Sigmoid colon (tissue), 7 donors: ENCODE measurements around the gene GSS. TPM values are rescaled to one million over a fixed set of nuclear protein-coding genes. Genes with fewer than 3 reads are reported as not detected.

Source experiments
- DNase-seq: peaks from one replicate; pipeline ENCODE4 v3.0.0-alpha.2; 2019
- H3K27ac ChIP-seq, 4 donors: fragments of 200-600 bp; sonication (generic); one replicate each; pipeline ENCODE4 v1.5.1; 2016 to 2019; ENCODE audit warnings: mild to moderate bottlenecking in 1 of 4
- H3K27me3 ChIP-seq, 3 donors: fragments of 200-600 bp; sonication (generic); one replicate each; pipeline ENCODE4 v1.5.1; 2019; ENCODE audit warnings: mild to moderate bottlenecking in 1 of 3
- H3K36me3 ChIP-seq, 4 donors: fragments of 200-600 bp; sonication (generic); one replicate each; pipeline ENCODE4 v1.5.1; 2016 to 2019
- H3K4me1 ChIP-seq, 4 donors: fragments of 200-600 bp; sonication (generic); one replicate each; pipeline ENCODE4 v1.5.1; 2017 to 2019
- H3K4me3 ChIP-seq, 4 donors: fragments of 200-600 bp; sonication (generic); one replicate each; pipeline ENCODE4 v1.5.1; 2017 to 2019; ENCODE audit warnings: mild to moderate bottlenecking in 2 of 4, moderate library complexity in 1 of 4
- H3K9me3 ChIP-seq, 4 donors: fragments of 200-600 bp in 3 of 4; sonication (generic) in 3 of 4; one replicate each; pipeline versions ENCODE4 v1.5.1 to v1.6.1; 2013 to 2019
- EP300 ChIP-seq, 4 donors: sonication (generic); formaldehyde crosslinking; IDR thresholded peaks; one replicate each; pipeline ENCODE4 v1.6.1; 2017; ENCODE audit warnings: antibody characterized with exemption in 4 of 4
- POLR2A ChIP-seq, 2 donors: fragments of 450-650 bp; IDR thresholded peaks; one replicate each; pipeline ENCODE4 v1.6.1; 2016; ENCODE audit warnings: antibody characterized with exemption in 2 of 2, mild to moderate bottlenecking in 2 of 2, moderate library complexity in 2 of 2
- POLR2AphosphoS5 ChIP-seq, 4 donors: sonication (generic); formaldehyde crosslinking; IDR thresholded peaks; one replicate each; pipeline ENCODE4 v1.6.1; 2017; ENCODE audit warnings: antibody characterized with exemption in 4 of 4
- WGBS, 2 donors: extraction: QIAGEN DNeasy Blood & Tissue Kit; methylation state at CpG; one replicate each; pipeline ENCODE4 v1.1.7; 2013; 5-methylcytosine and 5-hydroxymethylcytosine counted together
- intact Hi-C: fragments of 100-400 bp; cut with DNase I; formaldehyde crosslinking; loops from one replicate; pipeline ENCODE4 v1.15.1; 2023
- polyA plus RNA-seq, 3 donors: library from polyadenylated mRNA; stranded (reverse); fragments of 200-250 nt; gene quantifications; one replicate each; pipeline ENCODE4 v1.2.3, GENCODE V29; 2013
- total RNA-seq, 4 donors: library from RNA; depleted of rRNA; stranded (reverse); fragments of >200 nt; gene quantifications; one replicate each; pipeline ENCODE4 v1.1.0, GENCODE V29; 2016
- TF ChIP-seq, protein P1 (sequence below), 4 experiments: fragments of 450-650 bp in 3 of 4; fragments of 200-600 bp in 1 of 4; IDR thresholded peaks; one replicate each; pipeline ENCODE4 v1.5.1; 2016 to 2019; ENCODE audit warnings: antibody characterized with exemption in 4 of 4, mild to moderate bottlenecking in 3 of 4, moderate library complexity in 2 of 4
- donor health status: healthy with polysubstance abuse.
- donor health status: Bipolar disorder and iron deficiency.
- donor health status: healthy.

GSS gene
- total and polyA plus RNA-seq, 7 donors, result 22.9 to 80.7 (median 30.5) TPM

GRCh38 chr20:34888468-34888867 lies 67.1 kb downstream of the GSS start:
- Histone ChIP-seq H3K27me3 (no peaks in the 10 kb centered on the region), H3K36me3 (peaks cover 7 to 30% (median 9%) of the 10 kb centered on the region in 4 donors), H3K4me1 (no peaks in the 10 kb centered on the region), H3K4me3 (no peak overlapping the region), H3K27ac (no peak overlapping the region), H3K9me3 (no peaks in the 10 kb centered on the region)
- DNase-seq, result no peak
- WGBS, 2 donors, result 74 to 86% methylated on average over 1 of the region's 1 CpG
- TF ChIP-seq, protein P1, sequence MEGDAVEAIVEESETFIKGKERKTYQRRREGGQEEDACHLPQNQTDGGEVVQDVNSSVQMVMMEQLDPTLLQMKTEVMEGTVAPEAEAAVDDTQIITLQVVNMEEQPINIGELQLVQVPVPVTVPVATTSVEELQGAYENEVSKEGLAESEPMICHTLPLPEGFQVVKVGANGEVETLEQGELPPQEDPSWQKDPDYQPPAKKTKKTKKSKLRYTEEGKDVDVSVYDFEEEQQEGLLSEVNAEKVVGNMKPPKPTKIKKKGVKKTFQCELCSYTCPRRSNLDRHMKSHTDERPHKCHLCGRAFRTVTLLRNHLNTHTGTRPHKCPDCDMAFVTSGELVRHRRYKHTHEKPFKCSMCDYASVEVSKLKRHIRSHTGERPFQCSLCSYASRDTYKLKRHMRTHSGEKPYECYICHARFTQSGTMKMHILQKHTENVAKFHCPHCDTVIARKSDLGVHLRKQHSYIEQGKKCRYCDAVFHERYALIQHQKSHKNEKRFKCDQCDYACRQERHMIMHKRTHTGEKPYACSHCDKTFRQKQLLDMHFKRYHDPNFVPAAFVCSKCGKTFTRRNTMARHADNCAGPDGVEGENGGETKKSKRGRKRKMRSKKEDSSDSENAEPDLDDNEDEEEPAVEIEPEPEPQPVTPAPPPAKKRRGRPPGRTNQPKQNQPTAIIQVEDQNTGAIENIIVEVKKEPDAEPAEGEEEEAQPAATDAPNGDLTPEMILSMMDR (IDR thresholded peaks at IDR 0.05), result no peak
- TF ChIP-seq EP300 (IDR thresholded peaks at IDR 0.05) (no peak), POLR2AphosphoS5 (IDR thresholded peaks at IDR 0.05) (no peak), POLR2A (IDR thresholded peaks at IDR 0.05) (no peak)
- intact Hi-C loops, result no loop called here

- intact Hi-C loops, result no loop called here
- H3K36me3 ChIP-seq, result peaks cover 11 to 38% (median 14%) of the 10 kb centered on the region in 4 donors
- no peak for DNase-seq
- TF ChIP-seq EP300 (IDR thresholded peaks at IDR 0.05), result no peak
- TF ChIP-seq POLR2AphosphoS5 (IDR thresholded peaks at IDR 0.05), result no peak
- TF ChIP-seq, protein P1 (IDR thresholded peaks at IDR 0.05), result no peak
- no peak for TF ChIP-seq POLR2A (IDR thresholded peaks at IDR 0.05)
- H3K27me3 ChIP-seq, result no peaks in the 10 kb centered on the region
- H3K9me3 ChIP-seq, result no peaks in the 10 kb centered on the region
- no peak overlapping the region for H3K4me3 ChIP-seq
- no peak overlapping the region for H3K27ac ChIP-seq
- H3K4me1 ChIP-seq, result no peaks in the 10 kb centered on the region
- 52 to 74% methylated on average over 3 of the region's 3 CpGs for WGBS, 2 donors
These were observed 68.6 kb downstream of the GSS start for GRCh38 chr20:34887023-34887422.

DNA sequence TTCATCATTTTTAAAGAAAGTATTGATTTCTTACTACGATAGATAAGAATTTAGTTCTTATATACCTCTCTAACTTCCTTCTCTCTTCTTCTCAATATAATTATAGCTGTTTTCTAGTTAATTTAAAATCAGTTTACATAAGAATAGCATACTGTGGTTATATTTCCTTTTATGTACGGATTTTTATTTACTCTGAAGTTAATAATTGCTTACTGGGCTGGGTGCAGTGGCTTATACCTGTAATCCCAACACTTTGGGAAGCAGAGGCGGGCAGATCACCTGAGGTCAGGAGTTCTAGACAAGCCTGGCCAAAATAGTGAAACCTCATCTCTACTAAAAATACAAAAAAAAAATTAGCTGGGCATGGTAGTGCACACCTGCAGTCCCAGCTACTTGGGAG lies 69.5 kb downstream of the GSS start:
- WGBS, 2 donors, result 22 to 71% methylated on average over 3 of the region's 3 CpGs
- TF ChIP-seq POLR2A (IDR thresholded peaks at IDR 0.05) (no peak), EP300 (IDR thresholded peaks at IDR 0.05) (no peak), POLR2AphosphoS5 (IDR thresholded peaks at IDR 0.05) (no peak)
- TF ChIP-seq, protein P1 (IDR thresholded peaks at IDR 0.05), result no peak
- peaks cover 11 to 38% (median 14%) of the 10 kb centered on the region in 4 donors for H3K36me3 ChIP-seq
- DNase-seq, result no peak
- H3K9me3 ChIP-seq, result no peaks in the 10 kb centered on the region
- intact Hi-C loops, result no loop called here
- H3K27me3 ChIP-seq, result no peaks in the 10 kb centered on the region
- no peak overlapping the region for H3K4me3 ChIP-seq
- no peaks in the 10 kb centered on the region for H3K4me1 ChIP-seq
- no peak overlapping the region for H3K27ac ChIP-seq

DNA sequence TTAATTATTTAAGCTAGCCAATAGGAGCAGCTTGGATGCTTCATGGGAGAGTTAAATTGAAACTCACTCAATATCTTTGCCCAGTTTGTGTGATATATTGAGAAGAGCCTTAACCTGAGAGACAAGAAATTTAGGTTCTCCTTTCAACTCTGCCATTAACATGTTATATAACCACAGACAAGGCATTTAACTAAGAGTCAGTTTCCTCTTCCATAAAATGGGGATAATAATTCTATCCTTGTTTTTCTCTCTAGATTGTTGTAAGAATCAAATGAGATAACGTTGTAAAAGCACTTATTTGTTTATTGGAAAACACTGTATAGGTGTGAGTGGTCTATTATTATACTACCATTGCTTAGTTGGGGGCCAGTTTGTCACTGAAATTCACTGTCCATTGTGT lies 71.3 kb downstream of the GSS start:
- Histone ChIP-seq H3K4me3 (no peak overlapping the region), H3K27me3 (no peaks in the 10 kb centered on the region), H3K4me1 (peaks cover 0 to 4% (median 0%) of the 10 kb centered on the region in 4 donors), H3K36me3 (peaks cover 11 to 38% (median 14%) of the 10 kb centered on the region in 4 donors), H3K27ac (no peak overlapping the region), H3K9me3 (no peaks in the 10 kb centered on the region)
- DNase-seq, result no peak
- intact Hi-C loops, result no loop called here
- TF ChIP-seq, protein P1 (IDR thresholded peaks at IDR 0.05), result no peak
- TF ChIP-seq POLR2AphosphoS5 (IDR thresholded peaks at IDR 0.05) (no peak), EP300 (IDR thresholded peaks at IDR 0.05) (no peak), POLR2A (IDR thresholded peaks at IDR 0.05) (no peak)
- WGBS, 2 donors, result 42 to 73% methylated on average over 1 of the region's 1 CpG

DNA sequence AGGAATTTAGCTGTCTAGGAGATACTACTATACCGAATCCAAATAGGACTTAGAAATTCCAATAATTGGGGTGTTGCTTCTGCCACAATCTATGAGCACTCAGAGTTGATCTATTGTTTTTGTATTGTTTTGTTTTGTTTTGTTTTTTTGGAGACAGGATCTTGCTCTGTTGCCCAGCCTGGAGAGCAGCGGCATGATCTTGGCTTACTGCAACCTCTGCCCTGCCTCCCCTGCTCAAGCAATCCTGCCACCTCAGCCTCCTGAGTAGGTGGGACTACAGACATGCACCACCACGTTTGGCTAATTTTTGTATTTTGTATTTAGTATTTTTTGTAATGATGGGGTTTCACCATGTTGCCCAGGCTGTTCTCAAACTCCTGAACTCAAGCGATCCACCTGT lies 71.8 kb downstream of the GSS start:
- Histone ChIP-seq H3K27ac (no peak overlapping the region), H3K4me1 (peaks cover 0 to 4% (median 0%) of the 10 kb centered on the region in 4 donors), H3K36me3 (peaks cover 11 to 38% (median 14%) of the 10 kb centered on the region in 4 donors), H3K4me3 (no peak overlapping the region), H3K9me3 (no peaks in the 10 kb centered on the region), H3K27me3 (no peaks in the 10 kb centered on the region)
- TF ChIP-seq EP300 (IDR thresholded peaks at IDR 0.05) (no peak), POLR2AphosphoS5 (IDR thresholded peaks at IDR 0.05) (no peak), POLR2A (IDR thresholded peaks at IDR 0.05) (no peak)
- TF ChIP-seq, protein P1 (IDR thresholded peaks at IDR 0.05), result no peak
- no peak for DNase-seq
- intact Hi-C loops, result no loop called here
- 89 to 90% methylated on average over 4 of the region's 4 CpGs for WGBS, 2 donors
